Gastroesophageal sphincter (tissue), 3 donors: ENCODE results near the gene SYNDIG1.

Source experiments
- POLR2A ChIP-seq, 2 donors: fragments of 450-650 bp; IDR thresholded peaks; one replicate each; pipeline ENCODE4 v1.6.1; 2017; ENCODE audit warnings: antibody characterized with exemption in 2 of 2, mild to moderate bottlenecking in 2 of 2, moderate library complexity in 1 of 2
- POLR2AphosphoS5 ChIP-seq: sonication (generic); formaldehyde crosslinking; IDR thresholded peaks from one replicate; pipeline ENCODE4 v1.6.1; 2017; ENCODE audit warnings: antibody characterized with exemption
- TF ChIP-seq, protein P1 (sequence below), 4 experiments: fragments of 200-600 bp in 2 of 4; fragments of 450-650 bp in 2 of 4; sonication (generic) in 1 of 4; IDR thresholded peaks; one replicate each; pipeline ENCODE4 v1.5.1; 2017 to 2019; ENCODE audit warnings: antibody characterized with exemption in 4 of 4, mild to moderate bottlenecking in 2 of 4, moderate library complexity in 2 of 4

DNA sequence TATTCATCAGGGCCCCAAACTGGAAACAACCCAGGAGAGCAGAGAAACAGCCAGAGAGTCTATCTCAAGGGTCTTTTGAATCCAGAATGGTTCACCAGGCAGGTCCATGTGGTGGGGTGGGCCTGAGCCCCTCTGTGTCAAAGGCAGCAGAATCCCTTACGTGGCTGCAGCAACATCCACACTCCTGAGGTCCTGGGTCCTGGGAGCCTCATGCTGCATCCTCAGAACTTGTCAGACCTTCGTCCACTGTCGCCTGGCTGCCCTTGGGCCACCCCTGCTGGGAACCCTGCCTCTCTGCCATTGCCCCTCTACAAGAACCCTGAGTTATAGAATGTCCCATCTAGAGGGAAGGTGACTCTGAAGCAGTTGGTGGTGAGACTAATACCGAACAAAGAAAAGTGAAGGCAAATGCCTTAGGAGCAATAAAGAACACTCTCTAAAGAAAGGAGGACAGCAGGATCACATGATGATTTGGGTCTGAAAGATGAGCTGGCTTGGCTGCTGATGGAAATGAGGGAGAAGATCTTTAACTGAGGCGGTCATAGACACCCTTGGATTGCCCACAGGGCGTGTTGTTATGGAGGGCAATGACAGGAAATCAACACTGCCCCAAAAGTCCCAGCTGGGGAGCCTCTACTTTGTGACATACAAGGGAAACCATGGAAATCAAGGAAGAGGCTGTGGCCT, 161.2 kb downstream of the SYNDIG1 start:
- TF ChIP-seq, protein P1, sequence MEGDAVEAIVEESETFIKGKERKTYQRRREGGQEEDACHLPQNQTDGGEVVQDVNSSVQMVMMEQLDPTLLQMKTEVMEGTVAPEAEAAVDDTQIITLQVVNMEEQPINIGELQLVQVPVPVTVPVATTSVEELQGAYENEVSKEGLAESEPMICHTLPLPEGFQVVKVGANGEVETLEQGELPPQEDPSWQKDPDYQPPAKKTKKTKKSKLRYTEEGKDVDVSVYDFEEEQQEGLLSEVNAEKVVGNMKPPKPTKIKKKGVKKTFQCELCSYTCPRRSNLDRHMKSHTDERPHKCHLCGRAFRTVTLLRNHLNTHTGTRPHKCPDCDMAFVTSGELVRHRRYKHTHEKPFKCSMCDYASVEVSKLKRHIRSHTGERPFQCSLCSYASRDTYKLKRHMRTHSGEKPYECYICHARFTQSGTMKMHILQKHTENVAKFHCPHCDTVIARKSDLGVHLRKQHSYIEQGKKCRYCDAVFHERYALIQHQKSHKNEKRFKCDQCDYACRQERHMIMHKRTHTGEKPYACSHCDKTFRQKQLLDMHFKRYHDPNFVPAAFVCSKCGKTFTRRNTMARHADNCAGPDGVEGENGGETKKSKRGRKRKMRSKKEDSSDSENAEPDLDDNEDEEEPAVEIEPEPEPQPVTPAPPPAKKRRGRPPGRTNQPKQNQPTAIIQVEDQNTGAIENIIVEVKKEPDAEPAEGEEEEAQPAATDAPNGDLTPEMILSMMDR (IDR thresholded peaks at IDR 0.05) = no peak
- TF ChIP-seq POLR2A (IDR thresholded peaks at IDR 0.05) (no peak), POLR2AphosphoS5 (no peak)
